Liver (tissue), 2 donors: ENCODE results near the gene ILF3.

Experiments used
- TF ChIP-seq, protein P1 (sequence below): fragments of 150-350 bp; IDR thresholded peaks from 2 replicates; pipeline ENCODE4 v1.5.1; 2017; ENCODE audit warnings: improper control_type of control experiment, low read depth, low read length; ENCODE audit not compliant: missing input control
- TF ChIP-seq, protein P2 (sequence below): IDR thresholded peaks from 2 replicates; pipeline ENCODE4 v1.6.1; 2016; ENCODE audit warnings: antibody characterized with exemption, mild to moderate bottlenecking
- donor health status: healthy.

DNA sequence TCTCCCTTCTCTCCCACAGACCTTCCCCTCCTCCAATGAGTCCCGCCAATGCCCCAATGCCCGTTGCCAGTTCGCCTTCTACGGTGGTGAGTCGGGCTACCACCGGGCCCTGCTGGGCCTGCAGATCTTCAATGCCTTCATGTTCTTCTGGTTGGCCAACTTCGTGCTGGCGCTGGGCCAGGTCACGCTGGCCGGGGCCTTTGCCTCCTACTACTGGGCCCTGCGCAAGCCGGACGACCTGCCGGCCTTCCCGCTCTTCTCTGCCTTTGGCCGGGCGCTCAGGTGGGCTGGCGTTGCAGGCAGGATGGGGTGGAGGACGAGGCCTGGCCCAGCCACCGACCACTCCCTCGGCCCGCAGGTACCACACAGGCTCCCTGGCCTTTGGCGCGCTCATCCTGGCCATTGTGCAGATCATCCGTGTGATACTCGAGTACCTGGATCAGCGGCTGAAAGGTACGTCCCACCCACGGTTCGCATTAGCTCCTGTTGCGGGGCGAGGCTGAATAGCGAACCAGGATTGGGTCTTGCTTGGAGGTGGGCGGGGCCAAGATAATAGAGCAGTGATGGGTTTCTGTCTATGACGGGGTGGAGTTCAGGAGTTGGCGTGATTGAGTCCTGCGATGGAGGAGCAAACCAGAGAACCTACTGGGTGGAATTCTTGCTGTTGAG lies 17.7 kb upstream of the ILF3 start:
- TF ChIP-seq, protein P1, sequence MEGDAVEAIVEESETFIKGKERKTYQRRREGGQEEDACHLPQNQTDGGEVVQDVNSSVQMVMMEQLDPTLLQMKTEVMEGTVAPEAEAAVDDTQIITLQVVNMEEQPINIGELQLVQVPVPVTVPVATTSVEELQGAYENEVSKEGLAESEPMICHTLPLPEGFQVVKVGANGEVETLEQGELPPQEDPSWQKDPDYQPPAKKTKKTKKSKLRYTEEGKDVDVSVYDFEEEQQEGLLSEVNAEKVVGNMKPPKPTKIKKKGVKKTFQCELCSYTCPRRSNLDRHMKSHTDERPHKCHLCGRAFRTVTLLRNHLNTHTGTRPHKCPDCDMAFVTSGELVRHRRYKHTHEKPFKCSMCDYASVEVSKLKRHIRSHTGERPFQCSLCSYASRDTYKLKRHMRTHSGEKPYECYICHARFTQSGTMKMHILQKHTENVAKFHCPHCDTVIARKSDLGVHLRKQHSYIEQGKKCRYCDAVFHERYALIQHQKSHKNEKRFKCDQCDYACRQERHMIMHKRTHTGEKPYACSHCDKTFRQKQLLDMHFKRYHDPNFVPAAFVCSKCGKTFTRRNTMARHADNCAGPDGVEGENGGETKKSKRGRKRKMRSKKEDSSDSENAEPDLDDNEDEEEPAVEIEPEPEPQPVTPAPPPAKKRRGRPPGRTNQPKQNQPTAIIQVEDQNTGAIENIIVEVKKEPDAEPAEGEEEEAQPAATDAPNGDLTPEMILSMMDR, result no peak
- TF ChIP-seq, protein P2, sequence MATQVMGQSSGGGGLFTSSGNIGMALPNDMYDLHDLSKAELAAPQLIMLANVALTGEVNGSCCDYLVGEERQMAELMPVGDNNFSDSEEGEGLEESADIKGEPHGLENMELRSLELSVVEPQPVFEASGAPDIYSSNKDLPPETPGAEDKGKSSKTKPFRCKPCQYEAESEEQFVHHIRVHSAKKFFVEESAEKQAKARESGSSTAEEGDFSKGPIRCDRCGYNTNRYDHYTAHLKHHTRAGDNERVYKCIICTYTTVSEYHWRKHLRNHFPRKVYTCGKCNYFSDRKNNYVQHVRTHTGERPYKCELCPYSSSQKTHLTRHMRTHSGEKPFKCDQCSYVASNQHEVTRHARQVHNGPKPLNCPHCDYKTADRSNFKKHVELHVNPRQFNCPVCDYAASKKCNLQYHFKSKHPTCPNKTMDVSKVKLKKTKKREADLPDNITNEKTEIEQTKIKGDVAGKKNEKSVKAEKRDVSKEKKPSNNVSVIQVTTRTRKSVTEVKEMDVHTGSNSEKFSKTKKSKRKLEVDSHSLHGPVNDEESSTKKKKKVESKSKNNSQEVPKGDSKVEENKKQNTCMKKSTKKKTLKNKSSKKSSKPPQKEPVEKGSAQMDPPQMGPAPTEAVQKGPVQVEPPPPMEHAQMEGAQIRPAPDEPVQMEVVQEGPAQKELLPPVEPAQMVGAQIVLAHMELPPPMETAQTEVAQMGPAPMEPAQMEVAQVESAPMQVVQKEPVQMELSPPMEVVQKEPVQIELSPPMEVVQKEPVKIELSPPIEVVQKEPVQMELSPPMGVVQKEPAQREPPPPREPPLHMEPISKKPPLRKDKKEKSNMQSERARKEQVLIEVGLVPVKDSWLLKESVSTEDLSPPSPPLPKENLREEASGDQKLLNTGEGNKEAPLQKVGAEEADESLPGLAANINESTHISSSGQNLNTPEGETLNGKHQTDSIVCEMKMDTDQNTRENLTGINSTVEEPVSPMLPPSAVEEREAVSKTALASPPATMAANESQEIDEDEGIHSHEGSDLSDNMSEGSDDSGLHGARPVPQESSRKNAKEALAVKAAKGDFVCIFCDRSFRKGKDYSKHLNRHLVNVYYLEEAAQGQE, result no peak
